Ishikawa (cell line): Measurements from ENCODE around the gene USP8.

Source experiments
- CEBPB ChIP-seq: IDR thresholded peaks from 2 replicates; pipeline ENCODE4 v1.6.1; 2012
- CREB1 ChIP-seq: IDR thresholded peaks from 2 replicates; pipeline ENCODE4 v1.6.1; 2012; ENCODE audit warnings: low read depth
- EGR1 ChIP-seq: IDR thresholded peaks from 2 replicates; pipeline ENCODE4 v1.6.1; 2012
- EP300 ChIP-seq: IDR thresholded peaks from 2 replicates; pipeline ENCODE4 v1.6.1; 2012; ENCODE audit warnings: borderline replicate concordance
- FOXM1 ChIP-seq: IDR thresholded peaks from 2 replicates; pipeline ENCODE4 v1.6.1; 2012; ENCODE audit warnings: low read depth, borderline replicate concordance
- RAD21 ChIP-seq: IDR thresholded peaks from 2 replicates; pipeline ENCODE4 v1.6.1; 2012; ENCODE audit warnings: low read depth
- TAF1 ChIP-seq: IDR thresholded peaks from 2 replicates; pipeline ENCODE4 v1.6.1; 2012; ENCODE audit warnings: low read depth, mild to moderate bottlenecking
- TCF12 ChIP-seq: IDR thresholded peaks from 2 replicates; pipeline ENCODE4 v1.6.1; 2012; ENCODE audit warnings: low read depth
- TEAD4 ChIP-seq: IDR thresholded peaks from 2 replicates; pipeline ENCODE4 v1.6.1; 2012
- YY1 ChIP-seq: IDR thresholded peaks from 2 replicates; pipeline ENCODE4 v1.6.1; 2012; ENCODE audit warnings: low read depth
- TF ChIP-seq, protein P1 (sequence below): IDR thresholded peaks from 2 replicates; pipeline ENCODE4 v1.6.1; 2012; ENCODE audit warnings: low read depth, mild to moderate bottlenecking
- TF ChIP-seq, protein P2 (sequence below): IDR thresholded peaks from 2 replicates; pipeline ENCODE4 v1.6.1; 2012

DNA sequence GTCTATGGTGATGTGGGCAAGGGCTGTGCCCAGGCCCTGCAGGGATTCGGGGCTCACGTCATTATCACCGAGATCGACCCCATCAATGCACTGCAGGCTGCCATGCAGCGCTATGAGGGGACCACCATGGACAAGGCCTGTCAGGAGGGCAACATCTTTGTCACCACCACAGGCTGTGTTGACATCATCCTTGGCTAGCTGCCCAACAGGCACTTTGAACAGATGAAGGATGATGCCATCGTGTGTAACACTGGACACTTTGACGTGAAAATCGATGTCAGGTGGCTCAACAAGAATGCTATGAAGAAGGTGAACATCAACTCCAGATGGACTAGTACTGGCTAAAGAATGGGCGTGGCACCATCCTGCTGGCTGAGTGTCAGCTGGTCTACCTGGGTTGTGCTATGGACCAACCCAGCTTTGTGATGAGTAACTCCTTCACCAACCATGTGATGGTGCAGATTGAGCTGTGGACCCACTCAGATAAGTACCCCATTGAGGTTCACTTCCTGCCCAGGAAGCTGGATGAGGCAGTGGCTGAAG lies 6.1 kb upstream of the USP8 start:
- TF ChIP-seq RAD21 (no peak), EP300 (no peak), CREB1 (no peak), EGR1 (no peak), YY1 (no peak), TAF1 (no peak), FOXM1 (no peak), TEAD4 (no peak), CEBPB (no peak), TCF12 (no peak)
- TF ChIP-seq, protein P1, sequence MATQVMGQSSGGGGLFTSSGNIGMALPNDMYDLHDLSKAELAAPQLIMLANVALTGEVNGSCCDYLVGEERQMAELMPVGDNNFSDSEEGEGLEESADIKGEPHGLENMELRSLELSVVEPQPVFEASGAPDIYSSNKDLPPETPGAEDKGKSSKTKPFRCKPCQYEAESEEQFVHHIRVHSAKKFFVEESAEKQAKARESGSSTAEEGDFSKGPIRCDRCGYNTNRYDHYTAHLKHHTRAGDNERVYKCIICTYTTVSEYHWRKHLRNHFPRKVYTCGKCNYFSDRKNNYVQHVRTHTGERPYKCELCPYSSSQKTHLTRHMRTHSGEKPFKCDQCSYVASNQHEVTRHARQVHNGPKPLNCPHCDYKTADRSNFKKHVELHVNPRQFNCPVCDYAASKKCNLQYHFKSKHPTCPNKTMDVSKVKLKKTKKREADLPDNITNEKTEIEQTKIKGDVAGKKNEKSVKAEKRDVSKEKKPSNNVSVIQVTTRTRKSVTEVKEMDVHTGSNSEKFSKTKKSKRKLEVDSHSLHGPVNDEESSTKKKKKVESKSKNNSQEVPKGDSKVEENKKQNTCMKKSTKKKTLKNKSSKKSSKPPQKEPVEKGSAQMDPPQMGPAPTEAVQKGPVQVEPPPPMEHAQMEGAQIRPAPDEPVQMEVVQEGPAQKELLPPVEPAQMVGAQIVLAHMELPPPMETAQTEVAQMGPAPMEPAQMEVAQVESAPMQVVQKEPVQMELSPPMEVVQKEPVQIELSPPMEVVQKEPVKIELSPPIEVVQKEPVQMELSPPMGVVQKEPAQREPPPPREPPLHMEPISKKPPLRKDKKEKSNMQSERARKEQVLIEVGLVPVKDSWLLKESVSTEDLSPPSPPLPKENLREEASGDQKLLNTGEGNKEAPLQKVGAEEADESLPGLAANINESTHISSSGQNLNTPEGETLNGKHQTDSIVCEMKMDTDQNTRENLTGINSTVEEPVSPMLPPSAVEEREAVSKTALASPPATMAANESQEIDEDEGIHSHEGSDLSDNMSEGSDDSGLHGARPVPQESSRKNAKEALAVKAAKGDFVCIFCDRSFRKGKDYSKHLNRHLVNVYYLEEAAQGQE = no peak
- TF ChIP-seq, protein P2, sequence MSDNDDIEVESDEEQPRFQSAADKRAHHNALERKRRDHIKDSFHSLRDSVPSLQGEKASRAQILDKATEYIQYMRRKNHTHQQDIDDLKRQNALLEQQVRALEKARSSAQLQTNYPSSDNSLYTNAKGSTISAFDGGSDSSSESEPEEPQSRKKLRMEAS = no peak
